H1 (cell line): ENCODE measurements around the gene IAH1. TPM values are rescaled to one million over a fixed set of nuclear protein-coding genes. Genes with fewer than 3 reads are reported as not detected.

Experiments
- EGR1 ChIP-seq: IDR thresholded peaks from 2 replicates; pipeline ENCODE4 v1.6.1; 2011; ENCODE audit warnings: low read depth, low read length, borderline replicate concordance
- MAFK ChIP-seq: IDR thresholded peaks from 2 replicates; pipeline ENCODE4 v1.6.1; 2012; ENCODE audit warnings: low read depth, mild to moderate bottlenecking, improper control_type of control experiment, low read length
- SIN3A ChIP-seq, 2 experiments: IDR thresholded peaks in 1 of 2; conservative IDR thresholded peaks in 1 of 2; 2 replicates each; pipeline ENCODE4 v1.6.1; 2011 to 2012; ENCODE audit warnings: low read length in 2 of 2, improper control_type of control experiment in 1 of 2, low read depth in 1 of 2, mild to moderate bottlenecking in 1 of 2
- SIX5 ChIP-seq: IDR thresholded peaks from 2 replicates; pipeline ENCODE4 v1.6.1; 2011; ENCODE audit warnings: mild to moderate bottlenecking, low read depth, low read length
- SRF ChIP-seq: IDR thresholded peaks from 2 replicates; pipeline ENCODE4 v1.6.1; 2011; ENCODE audit warnings: mild to moderate bottlenecking, low read depth, low read length, moderate library complexity
- TBP ChIP-seq: IDR thresholded peaks from 2 replicates; pipeline ENCODE4 v1.6.1; 2011; ENCODE audit warnings: low read depth, low read length, improper control_type of control experiment
- TCF12 ChIP-seq: IDR thresholded peaks from 2 replicates; pipeline ENCODE4 v1.6.1; 2011; ENCODE audit warnings: low read depth, mild to moderate bottlenecking, low read length
- polyA plus RNA-seq, 7 experiments: library from polyadenylated mRNA; depleted of rRNA in 3 of 7; stranded (reverse) in 5 of 7; unstranded in 2 of 7; fragments of >200 nt in 5 of 7; fragments of 200-250 nt in 2 of 7; gene quantifications; 1 replicate in 5 of 7; 2 replicates in 1 of 7; 4 replicates in 1 of 7; pipeline versions ENCODE4 v1.2.1 to v1.2.3, GENCODE V29; 2011 to 2013; ENCODE audit warnings: missing spikeins in 2 of 7, mixed read lengths in 2 of 7
- total RNA-seq: library from RNA; stranded (reverse); fragmentation: NEBNext Ultra II Directional; extraction: Animal tissue kit (Norgen Biotek cat#: 25700); gene quantifications from 2 replicates; pipeline ENCODE4 v1.2.1, GENCODE V29; 2021
- TF ChIP-seq, protein P1 (sequence below): fragments of 300-600 bp; sonication (generic); IDR thresholded peaks from 2 replicates; pipeline ENCODE4 v1.7.1; 2012; ENCODE audit warnings: low read length, moderate library complexity, mild to moderate bottlenecking, inconsistent platforms; ENCODE audit not compliant: insufficient replicate concordance

Gene IAH1
- total and polyA plus RNA-seq, 2 of the 8 experiments (the other 6 are each of a cell fraction or from before 2014, with no cell fraction given): 15.1 to 21.5 TPM

DNA sequence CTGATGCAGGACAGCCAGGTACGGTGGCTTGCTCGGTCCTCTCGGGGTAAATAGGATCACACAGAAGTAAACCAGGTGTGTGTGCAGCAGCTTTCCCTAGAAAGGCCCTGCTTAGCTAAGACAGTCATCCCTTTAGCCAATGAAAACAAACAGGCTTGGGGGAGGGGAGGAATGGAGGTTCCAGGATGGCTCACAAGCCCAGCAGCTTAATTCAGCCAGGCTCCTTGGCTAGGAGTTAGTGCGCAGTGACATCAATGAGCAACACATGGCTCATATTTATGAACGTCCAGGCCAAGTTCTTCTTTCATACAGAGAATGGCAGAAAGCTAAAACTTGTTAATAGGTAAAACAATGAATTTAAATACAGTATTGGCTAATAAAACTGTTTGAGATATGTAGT is 10.2 kb downstream of the IAH1 start (continued):
- TF ChIP-seq, protein P1, sequence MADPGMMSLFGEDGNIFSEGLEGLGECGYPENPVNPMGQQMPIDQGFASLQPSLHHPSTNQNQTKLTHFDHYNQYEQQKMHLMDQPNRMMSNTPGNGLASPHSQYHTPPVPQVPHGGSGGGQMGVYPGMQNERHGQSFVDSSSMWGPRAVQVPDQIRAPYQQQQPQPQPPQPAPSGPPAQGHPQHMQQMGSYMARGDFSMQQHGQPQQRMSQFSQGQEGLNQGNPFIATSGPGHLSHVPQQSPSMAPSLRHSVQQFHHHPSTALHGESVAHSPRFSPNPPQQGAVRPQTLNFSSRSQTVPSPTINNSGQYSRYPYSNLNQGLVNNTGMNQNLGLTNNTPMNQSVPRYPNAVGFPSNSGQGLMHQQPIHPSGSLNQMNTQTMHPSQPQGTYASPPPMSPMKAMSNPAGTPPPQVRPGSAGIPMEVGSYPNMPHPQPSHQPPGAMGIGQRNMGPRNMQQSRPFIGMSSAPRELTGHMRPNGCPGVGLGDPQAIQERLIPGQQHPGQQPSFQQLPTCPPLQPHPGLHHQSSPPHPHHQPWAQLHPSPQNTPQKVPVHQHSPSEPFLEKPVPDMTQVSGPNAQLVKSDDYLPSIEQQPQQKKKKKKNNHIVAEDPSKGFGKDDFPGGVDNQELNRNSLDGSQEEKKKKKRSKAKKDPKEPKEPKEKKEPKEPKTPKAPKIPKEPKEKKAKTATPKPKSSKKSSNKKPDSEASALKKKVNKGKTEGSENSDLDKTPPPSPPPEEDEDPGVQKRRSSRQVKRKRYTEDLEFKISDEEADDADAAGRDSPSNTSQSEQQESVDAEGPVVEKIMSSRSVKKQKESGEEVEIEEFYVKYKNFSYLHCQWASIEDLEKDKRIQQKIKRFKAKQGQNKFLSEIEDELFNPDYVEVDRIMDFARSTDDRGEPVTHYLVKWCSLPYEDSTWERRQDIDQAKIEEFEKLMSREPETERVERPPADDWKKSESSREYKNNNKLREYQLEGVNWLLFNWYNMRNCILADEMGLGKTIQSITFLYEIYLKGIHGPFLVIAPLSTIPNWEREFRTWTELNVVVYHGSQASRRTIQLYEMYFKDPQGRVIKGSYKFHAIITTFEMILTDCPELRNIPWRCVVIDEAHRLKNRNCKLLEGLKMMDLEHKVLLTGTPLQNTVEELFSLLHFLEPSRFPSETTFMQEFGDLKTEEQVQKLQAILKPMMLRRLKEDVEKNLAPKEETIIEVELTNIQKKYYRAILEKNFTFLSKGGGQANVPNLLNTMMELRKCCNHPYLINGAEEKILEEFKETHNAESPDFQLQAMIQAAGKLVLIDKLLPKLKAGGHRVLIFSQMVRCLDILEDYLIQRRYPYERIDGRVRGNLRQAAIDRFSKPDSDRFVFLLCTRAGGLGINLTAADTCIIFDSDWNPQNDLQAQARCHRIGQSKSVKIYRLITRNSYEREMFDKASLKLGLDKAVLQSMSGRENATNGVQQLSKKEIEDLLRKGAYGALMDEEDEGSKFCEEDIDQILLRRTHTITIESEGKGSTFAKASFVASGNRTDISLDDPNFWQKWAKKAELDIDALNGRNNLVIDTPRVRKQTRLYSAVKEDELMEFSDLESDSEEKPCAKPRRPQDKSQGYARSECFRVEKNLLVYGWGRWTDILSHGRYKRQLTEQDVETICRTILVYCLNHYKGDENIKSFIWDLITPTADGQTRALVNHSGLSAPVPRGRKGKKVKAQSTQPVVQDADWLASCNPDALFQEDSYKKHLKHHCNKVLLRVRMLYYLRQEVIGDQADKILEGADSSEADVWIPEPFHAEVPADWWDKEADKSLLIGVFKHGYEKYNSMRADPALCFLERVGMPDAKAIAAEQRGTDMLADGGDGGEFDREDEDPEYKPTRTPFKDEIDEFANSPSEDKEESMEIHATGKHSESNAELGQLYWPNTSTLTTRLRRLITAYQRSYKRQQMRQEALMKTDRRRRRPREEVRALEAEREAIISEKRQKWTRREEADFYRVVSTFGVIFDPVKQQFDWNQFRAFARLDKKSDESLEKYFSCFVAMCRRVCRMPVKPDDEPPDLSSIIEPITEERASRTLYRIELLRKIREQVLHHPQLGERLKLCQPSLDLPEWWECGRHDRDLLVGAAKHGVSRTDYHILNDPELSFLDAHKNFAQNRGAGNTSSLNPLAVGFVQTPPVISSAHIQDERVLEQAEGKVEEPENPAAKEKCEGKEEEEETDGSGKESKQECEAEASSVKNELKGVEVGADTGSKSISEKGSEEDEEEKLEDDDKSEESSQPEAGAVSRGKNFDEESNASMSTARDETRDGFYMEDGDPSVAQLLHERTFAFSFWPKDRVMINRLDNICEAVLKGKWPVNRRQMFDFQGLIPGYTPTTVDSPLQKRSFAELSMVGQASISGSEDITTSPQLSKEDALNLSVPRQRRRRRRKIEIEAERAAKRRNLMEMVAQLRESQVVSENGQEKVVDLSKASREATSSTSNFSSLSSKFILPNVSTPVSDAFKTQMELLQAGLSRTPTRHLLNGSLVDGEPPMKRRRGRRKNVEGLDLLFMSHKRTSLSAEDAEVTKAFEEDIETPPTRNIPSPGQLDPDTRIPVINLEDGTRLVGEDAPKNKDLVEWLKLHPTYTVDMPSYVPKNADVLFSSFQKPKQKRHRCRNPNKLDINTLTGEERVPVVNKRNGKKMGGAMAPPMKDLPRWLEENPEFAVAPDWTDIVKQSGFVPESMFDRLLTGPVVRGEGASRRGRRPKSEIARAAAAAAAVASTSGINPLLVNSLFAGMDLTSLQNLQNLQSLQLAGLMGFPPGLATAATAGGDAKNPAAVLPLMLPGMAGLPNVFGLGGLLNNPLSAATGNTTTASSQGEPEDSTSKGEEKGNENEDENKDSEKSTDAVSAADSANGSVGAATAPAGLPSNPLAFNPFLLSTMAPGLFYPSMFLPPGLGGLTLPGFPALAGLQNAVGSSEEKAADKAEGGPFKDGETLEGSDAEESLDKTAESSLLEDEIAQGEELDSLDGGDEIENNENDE: no peak
- TF ChIP-seq MAFK: no peak
- no peak for TF ChIP-seq SIX5
- no peak for TF ChIP-seq TBP
- TF ChIP-seq SIN3A (conservative IDR thresholded peaks at IDR 0.05 in 1 of 2, IDR thresholded peaks at IDR 0.05 in 1 of 2; ENCODE audit: low read depth in 1 of 2, low read length in 2 of 2): no peak
- TF ChIP-seq EGR1: no peak
- TF ChIP-seq SRF: no peak
- no peak for TF ChIP-seq TCF12
